ENCODE measurements around the gene ARHGAP32.
"Not testable (repeated sequence)": the region's sequence is repeated elsewhere in the genome, so short reads cannot be mapped to it uniquely, and the experiment has no call there.

Gene ARHGAP32

DNA sequence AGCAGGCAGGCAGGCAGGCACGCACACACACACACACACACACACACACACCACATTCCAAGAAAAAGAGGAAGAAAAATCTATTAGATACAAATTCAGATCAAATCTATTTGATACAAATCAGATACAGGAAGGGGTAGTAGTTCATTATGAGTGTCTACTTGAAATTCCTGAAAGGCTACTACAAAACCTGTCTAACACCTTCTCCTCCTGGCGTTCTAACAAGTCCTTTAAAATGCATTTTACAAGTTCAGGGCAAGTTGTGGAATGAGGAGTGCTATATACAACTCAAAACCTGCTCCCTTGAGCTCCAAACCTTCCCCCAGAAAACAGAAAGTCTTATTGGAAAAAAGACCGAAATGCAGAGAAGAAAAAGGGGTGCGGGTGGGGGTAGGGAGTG is 476 bp downstream of the ARHGAP32 start:
- Histone ChIP-seq H3K36me3 (ENCODE audit: insufficient read depth, low read length) (no peaks in the 10 kb centered on the region), H3K9me3 (ENCODE audit: low read length) (no peaks in the 10 kb centered on the region), H3K4me3 (ENCODE audit: low read depth in 1 of 2, low read length in 2 of 2) (no peak overlapping the region), H3K9ac (ENCODE audit: low read length) (no peak overlapping the region), H3K27ac (ENCODE audit: low read depth, low read length) (no peak overlapping the region), H3K27me3 (ENCODE audit: control insufficient read depth in 1 of 2, insufficient read depth in 2 of 2, low read length in 2 of 2) (no peaks in the 10 kb centered on the region), H3K4me1 (ENCODE audit: insufficient read depth, low read length) (no peaks in the 10 kb centered on the region)

DNA sequence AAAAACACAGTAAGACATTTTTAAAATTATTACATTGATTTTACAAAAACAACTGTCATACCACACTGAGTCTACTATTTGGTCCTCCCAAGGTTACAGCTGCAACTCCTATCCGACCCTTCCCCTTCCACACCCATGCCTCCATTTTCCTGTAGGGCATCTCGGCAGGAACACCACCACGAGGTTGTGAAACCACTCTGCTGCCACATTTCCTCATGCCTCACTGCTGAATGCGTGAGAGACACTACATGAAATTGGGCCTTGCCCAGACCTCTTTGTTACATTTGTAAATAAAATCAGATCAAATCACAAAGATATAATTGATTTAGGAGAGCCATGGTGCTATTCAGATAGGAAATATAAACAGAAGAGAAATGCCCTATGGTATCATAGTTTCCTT is 2.0 kb downstream of the ARHGAP32 start:
- no peaks in the 10 kb centered on the region for H3K4me1 ChIP-seq (ENCODE audit: insufficient read depth, low read length)
- no peak overlapping the region for H3K9ac ChIP-seq (ENCODE audit: low read length)
- no peak overlapping the region for H3K4me3 ChIP-seq (ENCODE audit: low read depth in 1 of 2, low read length in 2 of 2)
- H3K36me3 ChIP-seq (ENCODE audit: insufficient read depth, low read length) = no peaks in the 10 kb centered on the region
- H3K27me3 ChIP-seq (ENCODE audit: control insufficient read depth in 1 of 2, insufficient read depth in 2 of 2, low read length in 2 of 2) = no peaks in the 10 kb centered on the region
- H3K9me3 ChIP-seq (ENCODE audit: low read length) = no peaks in the 10 kb centered on the region
- H3K27ac ChIP-seq (ENCODE audit: low read depth, low read length) = no peak overlapping the region

DNA sequence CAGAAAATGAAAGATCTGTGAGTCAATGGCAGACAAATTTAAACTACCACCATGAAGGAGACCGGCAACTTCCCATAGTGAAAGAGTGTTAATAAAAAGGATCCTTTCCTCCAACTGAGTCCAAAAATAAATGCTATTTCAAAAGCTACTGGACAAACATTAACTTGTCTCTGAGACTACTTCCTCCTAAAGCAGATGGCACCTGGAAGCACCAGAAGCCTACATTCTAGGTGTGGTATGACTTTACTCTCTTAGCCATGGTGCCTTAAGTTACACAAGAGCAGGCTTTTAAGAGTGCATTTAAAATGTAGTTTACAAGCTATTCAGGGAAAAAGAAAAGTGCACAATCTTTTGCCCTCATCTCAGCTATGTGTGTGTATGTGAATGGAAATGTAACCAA is 2.5 kb downstream of the ARHGAP32 start:
- Histone ChIP-seq H3K27ac (ENCODE audit: low read depth, low read length) (no peak overlapping the region), H3K4me3 (ENCODE audit: low read depth in 1 of 2, low read length in 2 of 2) (no peak overlapping the region), H3K36me3 (ENCODE audit: insufficient read depth, low read length) (no peaks in the 10 kb centered on the region), H3K9me3 (ENCODE audit: low read length) (no peaks in the 10 kb centered on the region), H3K27me3 (ENCODE audit: control insufficient read depth in 1 of 2, insufficient read depth in 2 of 2, low read length in 2 of 2) (no peaks in the 10 kb centered on the region), H3K9ac (ENCODE audit: low read length) (no peak overlapping the region), H3K4me1 (ENCODE audit: insufficient read depth, low read length) (no peaks in the 10 kb centered on the region)

DNA sequence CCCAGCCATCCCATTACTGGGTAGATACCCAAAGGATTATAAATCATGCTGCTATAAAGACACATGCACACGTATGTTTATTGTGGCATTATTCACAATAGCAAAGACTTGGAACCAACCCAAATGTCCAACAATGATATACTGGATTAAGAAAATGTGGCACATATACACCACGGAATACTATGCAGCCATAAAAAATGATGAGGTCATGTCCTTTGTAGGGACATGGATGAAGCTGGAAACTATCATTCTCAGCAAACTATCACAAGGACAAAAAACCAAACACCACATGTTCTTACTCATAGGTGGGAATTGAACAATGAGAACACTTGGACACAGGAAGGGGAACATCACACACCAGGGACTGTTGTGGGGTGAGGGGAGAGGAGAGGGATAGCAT is 7.0 kb downstream of the ARHGAP32 start:
- H3K27me3 ChIP-seq (ENCODE audit: control insufficient read depth in 1 of 2, insufficient read depth in 2 of 2, low read length in 2 of 2); H3K4me1 ChIP-seq (ENCODE audit: insufficient read depth, low read length); H3K9me3 ChIP-seq (ENCODE audit: low read length); H3K36me3 ChIP-seq (ENCODE audit: insufficient read depth, low read length); H3K27ac ChIP-seq (ENCODE audit: low read depth, low read length); H3K9ac ChIP-seq (ENCODE audit: low read length); H3K4me3 ChIP-seq (ENCODE audit: low read depth in 1 of 2, low read length in 2 of 2): not testable (repeated sequence)

- Histone ChIP-seq H3K27me3 (ENCODE audit: control insufficient read depth in 1 of 2, insufficient read depth in 2 of 2, low read length in 2 of 2) (no peaks in the 10 kb centered on the region), H3K4me3 (ENCODE audit: low read depth in 1 of 2, low read length in 2 of 2) (no peak overlapping the region), H3K4me1 (ENCODE audit: insufficient read depth, low read length) (no peaks in the 10 kb centered on the region), H3K9ac (ENCODE audit: low read length) (no peak overlapping the region), H3K9me3 (ENCODE audit: low read length) (no peaks in the 10 kb centered on the region), H3K27ac (ENCODE audit: low read depth, low read length) (no peak overlapping the region), H3K36me3 (ENCODE audit: insufficient read depth, low read length) (no peaks in the 10 kb centered on the region)
These were observed 7.5 kb downstream of the ARHGAP32 start for GRCh38 chr11:129184581-129184980.

DNA sequence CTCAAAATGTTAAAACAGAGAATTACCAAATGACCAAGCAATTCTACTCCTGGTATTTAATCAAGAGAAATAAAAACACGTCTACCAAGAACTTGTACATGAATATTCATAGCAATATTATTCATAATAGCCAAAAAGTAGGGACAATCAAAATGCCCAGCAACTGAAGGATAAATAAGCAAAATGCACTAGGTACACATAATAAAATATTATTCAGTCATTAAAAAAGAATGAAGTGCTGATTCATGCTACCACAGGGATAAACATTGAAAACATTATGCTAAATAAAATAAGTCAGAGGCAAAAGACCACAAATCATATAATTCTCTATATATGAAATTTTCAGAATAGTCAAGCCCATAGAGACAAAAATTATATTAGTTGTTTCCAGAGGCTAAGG is 24.8 kb downstream of the ARHGAP32 start:
- H3K27me3 ChIP-seq (ENCODE audit: control insufficient read depth in 1 of 2, insufficient read depth in 2 of 2, low read length in 2 of 2) = no peaks in the 10 kb centered on the region
- no peak overlapping the region for H3K9ac ChIP-seq (ENCODE audit: low read length)
- H3K4me3 ChIP-seq (ENCODE audit: low read depth in 1 of 2, low read length in 2 of 2) = no peak overlapping the region
- no peaks in the 10 kb centered on the region for H3K4me1 ChIP-seq (ENCODE audit: insufficient read depth, low read length)
- no peak overlapping the region for H3K27ac ChIP-seq (ENCODE audit: low read depth, low read length)
- H3K36me3 ChIP-seq (ENCODE audit: insufficient read depth, low read length) = no peaks in the 10 kb centered on the region
- H3K9me3 ChIP-seq (ENCODE audit: low read length) = no peaks in the 10 kb centered on the region

- Histone ChIP-seq H3K4me3 (ENCODE audit: low read depth in 1 of 2, low read length in 2 of 2) (no peak overlapping the region), H3K9me3 (ENCODE audit: low read length) (no peaks in the 10 kb centered on the region), H3K27ac (ENCODE audit: low read depth, low read length) (no peak overlapping the region), H3K36me3 (ENCODE audit: insufficient read depth, low read length) (no peaks in the 10 kb centered on the region), H3K4me1 (ENCODE audit: insufficient read depth, low read length) (no peaks in the 10 kb centered on the region), H3K9ac (ENCODE audit: low read length) (no peak overlapping the region), H3K27me3 (ENCODE audit: control insufficient read depth in 1 of 2, insufficient read depth in 2 of 2, low read length in 2 of 2) (no peaks in the 10 kb centered on the region)
These were observed 28.4 kb downstream of the ARHGAP32 start for GRCh38 chr11:129163714-129164164.

DNA sequence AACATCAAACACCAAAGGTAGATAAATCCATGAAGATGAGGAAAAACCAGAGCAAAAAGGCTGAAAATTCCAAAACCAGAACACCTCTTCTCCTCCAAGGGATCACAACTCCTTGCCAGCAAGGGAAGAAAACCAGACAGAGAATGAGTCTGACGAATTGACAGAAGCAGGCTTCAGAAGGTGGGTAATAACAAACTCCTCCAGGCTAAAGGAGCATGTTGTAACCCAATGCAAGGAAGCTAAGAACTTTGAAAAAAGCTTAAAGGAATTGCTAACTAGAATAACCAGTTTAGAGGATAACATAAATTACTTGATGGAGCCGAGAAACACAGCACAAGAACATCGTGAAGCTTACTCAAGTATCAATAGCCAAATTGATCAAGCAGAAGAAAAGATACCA is 35.0 kb downstream of the ARHGAP32 start:
- not testable (repeated sequence) for H3K27ac ChIP-seq (ENCODE audit: low read depth, low read length); H3K27me3 ChIP-seq (ENCODE audit: control insufficient read depth in 1 of 2, insufficient read depth in 2 of 2, low read length in 2 of 2)

DNA sequence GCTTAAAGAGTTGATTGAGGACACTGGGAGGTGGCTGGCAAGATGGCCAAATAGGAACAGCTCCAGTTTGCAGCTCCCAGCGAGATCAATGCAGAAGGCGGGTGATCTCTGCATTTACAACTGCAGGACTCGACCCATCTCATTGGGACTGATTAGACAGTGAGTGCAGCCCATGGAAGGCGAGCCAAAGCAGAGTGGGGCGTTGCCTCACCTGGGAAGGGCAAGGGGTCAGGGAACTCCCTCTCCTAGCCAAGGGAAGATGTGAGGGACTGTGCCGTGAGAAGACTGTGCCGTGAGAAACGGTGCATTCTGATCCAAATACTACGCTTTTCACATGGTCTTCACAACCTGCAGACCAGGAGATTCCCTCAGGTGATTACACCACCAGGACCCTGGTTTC is 36.4 kb downstream of the ARHGAP32 start:
- Histone ChIP-seq H3K27ac (ENCODE audit: low read depth, low read length) (no peak overlapping the region), H3K4me3 (ENCODE audit: low read depth in 1 of 2, low read length in 2 of 2) (no peak overlapping the region)

More for the DNA sequence above, 35.0 kb downstream of the ARHGAP32 start:
- not testable (repeated sequence) for H3K9ac ChIP-seq (ENCODE audit: low read length); H3K4me1 ChIP-seq (ENCODE audit: insufficient read depth, low read length); H3K36me3 ChIP-seq (ENCODE audit: insufficient read depth, low read length); H3K9me3 ChIP-seq (ENCODE audit: low read length); H3K4me3 ChIP-seq (ENCODE audit: low read depth in 1 of 2, low read length in 2 of 2)

GRCh38 chr11:129148487-129148886 is 43.6 kb downstream of the ARHGAP32 start:
- no peak overlapping the region for H3K27ac ChIP-seq (ENCODE audit: low read depth, low read length)

More for the DNA sequence above, 36.4 kb downstream of the ARHGAP32 start:
- Histone ChIP-seq H3K9ac (ENCODE audit: low read length) (no peak overlapping the region), H3K36me3 (ENCODE audit: insufficient read depth, low read length) (no peaks in the 10 kb centered on the region), H3K9me3 (ENCODE audit: low read length) (no peaks in the 10 kb centered on the region), H3K4me1 (ENCODE audit: insufficient read depth, low read length) (no peaks in the 10 kb centered on the region), H3K27me3 (ENCODE audit: control insufficient read depth in 1 of 2, insufficient read depth in 2 of 2, low read length in 2 of 2) (no peaks in the 10 kb centered on the region)

DNA sequence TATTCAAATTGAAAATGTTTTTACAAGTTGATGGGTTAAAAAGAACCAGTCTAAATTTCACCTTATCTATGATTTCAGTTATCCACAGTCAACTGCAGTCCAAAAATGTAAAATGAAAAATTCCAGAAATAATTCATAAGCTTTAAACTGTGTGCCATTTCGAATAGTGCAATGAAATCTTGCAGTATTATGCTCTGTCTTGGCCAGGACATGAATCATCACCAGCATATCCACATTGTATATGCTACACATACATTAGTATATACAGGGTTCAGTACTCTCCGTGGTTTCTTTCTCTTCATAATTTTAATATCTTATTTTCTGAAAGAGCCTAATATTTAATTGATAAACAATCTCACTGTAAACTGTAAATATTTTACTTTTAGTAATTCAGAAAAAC is 45.9 kb downstream of the ARHGAP32 start:
- H3K9ac ChIP-seq (ENCODE audit: low read length) = no peak overlapping the region
- H3K9me3 ChIP-seq (ENCODE audit: low read length) = peaks cover 4% of the 10 kb centered on the region
- H3K4me3 ChIP-seq (ENCODE audit: low read depth in 1 of 2, low read length in 2 of 2) = no peak overlapping the region
- H3K27ac ChIP-seq (ENCODE audit: low read depth, low read length) = no peak overlapping the region
- no peaks in the 10 kb centered on the region for H3K36me3 ChIP-seq (ENCODE audit: insufficient read depth, low read length)
- no peaks in the 10 kb centered on the region for H3K27me3 ChIP-seq (ENCODE audit: control insufficient read depth in 1 of 2, insufficient read depth in 2 of 2, low read length in 2 of 2)
- no peaks in the 10 kb centered on the region for H3K4me1 ChIP-seq (ENCODE audit: insufficient read depth, low read length)

More at GRCh38 chr11:129148487-129148886, 43.6 kb downstream of the ARHGAP32 start:
- Histone ChIP-seq H3K4me3 (ENCODE audit: low read depth in 1 of 2, low read length in 2 of 2) (no peak overlapping the region), H3K36me3 (ENCODE audit: insufficient read depth, low read length) (no peaks in the 10 kb centered on the region), H3K9ac (ENCODE audit: low read length) (no peak overlapping the region), H3K9me3 (ENCODE audit: low read length) (peaks cover 4% of the 10 kb centered on the region), H3K27me3 (ENCODE audit: control insufficient read depth in 1 of 2, insufficient read depth in 2 of 2, low read length in 2 of 2) (no peaks in the 10 kb centered on the region), H3K4me1 (ENCODE audit: insufficient read depth, low read length) (no peaks in the 10 kb centered on the region)

- no peaks in the 10 kb centered on the region for H3K36me3 ChIP-seq (ENCODE audit: insufficient read depth, low read length)
- H3K9me3 ChIP-seq (ENCODE audit: low read length) = peaks cover 1% of the 10 kb centered on the region
- H3K4me3 ChIP-seq (ENCODE audit: low read depth in 1 of 2, low read length in 2 of 2) = no peak overlapping the region
- H3K27ac ChIP-seq (ENCODE audit: low read depth, low read length) = no peak overlapping the region
- no peaks in the 10 kb centered on the region for H3K4me1 ChIP-seq (ENCODE audit: insufficient read depth, low read length)
- no peaks in the 10 kb centered on the region for H3K27me3 ChIP-seq (ENCODE audit: control insufficient read depth in 1 of 2, insufficient read depth in 2 of 2, low read length in 2 of 2)
- H3K9ac ChIP-seq (ENCODE audit: low read length) = no peak overlapping the region
These were observed 46.8 kb downstream of the ARHGAP32 start for GRCh38 chr11:129145276-129145675.

Measured in muscle layer of colon (tissue), 2 donors.